Ishikawa (cell line): ENCODE measurements around the gene PMS1.

Experiments used
- CEBPB ChIP-seq: IDR thresholded peaks from 2 replicates; pipeline ENCODE4 v1.6.1; 2012
- CREB1 ChIP-seq: IDR thresholded peaks from 2 replicates; pipeline ENCODE4 v1.6.1; 2012; ENCODE audit warnings: low read depth
- EGR1 ChIP-seq: IDR thresholded peaks from 2 replicates; pipeline ENCODE4 v1.6.1; 2012
- EP300 ChIP-seq: IDR thresholded peaks from 2 replicates; pipeline ENCODE4 v1.6.1; 2012; ENCODE audit warnings: borderline replicate concordance
- FOXM1 ChIP-seq: IDR thresholded peaks from 2 replicates; pipeline ENCODE4 v1.6.1; 2012; ENCODE audit warnings: low read depth, borderline replicate concordance
- NFIC ChIP-seq: IDR thresholded peaks from 2 replicates; pipeline ENCODE4 v1.6.1; 2012
- RAD21 ChIP-seq: IDR thresholded peaks from 2 replicates; pipeline ENCODE4 v1.6.1; 2012; ENCODE audit warnings: low read depth
- TAF1 ChIP-seq: IDR thresholded peaks from 2 replicates; pipeline ENCODE4 v1.6.1; 2012; ENCODE audit warnings: low read depth, mild to moderate bottlenecking
- TEAD4 ChIP-seq: IDR thresholded peaks from 2 replicates; pipeline ENCODE4 v1.6.1; 2012
- YY1 ChIP-seq: IDR thresholded peaks from 2 replicates; pipeline ENCODE4 v1.6.1; 2012; ENCODE audit warnings: low read depth
- TF ChIP-seq, protein P1 (sequence below): IDR thresholded peaks from 2 replicates; pipeline ENCODE4 v1.6.1; 2012; ENCODE audit warnings: low read depth, mild to moderate bottlenecking
- TF ChIP-seq, protein P2 (sequence below): IDR thresholded peaks from 2 replicates; pipeline ENCODE4 v1.6.1; 2012

DNA sequence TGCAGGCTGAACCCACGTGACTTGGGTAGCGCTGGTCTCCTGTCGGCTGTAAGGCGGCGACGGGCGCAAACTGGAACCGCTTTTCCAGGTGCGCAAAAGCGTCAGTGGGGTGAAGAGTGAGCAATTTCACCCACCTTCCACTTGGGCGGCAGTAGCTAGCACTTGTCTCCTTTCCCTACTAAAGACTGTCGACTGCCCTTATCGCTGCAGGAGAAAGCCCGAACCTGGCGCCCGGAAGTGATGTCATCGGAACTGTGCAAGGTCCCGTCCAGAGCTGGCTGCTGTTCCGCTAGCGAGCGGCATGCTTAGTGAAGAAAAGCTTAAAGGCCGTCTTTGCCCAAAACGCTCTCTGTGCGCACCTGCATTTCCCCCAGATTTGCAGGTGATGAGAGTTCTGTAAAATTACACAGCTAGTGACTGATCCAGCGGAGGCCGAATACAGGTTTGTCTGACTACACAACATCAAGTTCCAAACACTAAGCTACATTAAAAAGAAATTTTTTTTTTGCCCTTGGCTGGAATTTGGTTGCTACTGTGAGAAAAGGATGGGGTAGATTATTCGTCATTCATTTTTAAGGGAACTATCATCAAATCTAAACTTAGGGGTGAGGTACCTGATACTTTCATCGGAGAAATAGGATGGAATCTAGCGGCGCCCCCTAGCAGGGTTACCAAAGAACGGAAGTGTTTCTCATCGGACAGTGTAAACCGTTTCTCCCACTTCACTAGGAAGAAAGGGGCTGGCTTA is 21.5 kb upstream of the PMS1 start, which contains the start of gene OSGEPL1:
- TF ChIP-seq TEAD4, result 0 out of 2 replicates have a peak, but pooled peaks have one; percentile 15
- no peak for TF ChIP-seq RAD21
- TF ChIP-seq CREB1, result peak; percentile 73
- no peak for TF ChIP-seq CEBPB
- no peak for TF ChIP-seq FOXM1
- no peak for TF ChIP-seq EGR1
- peak; percentile 80; the same call in 1 of the 2 replicates for TF ChIP-seq TAF1
- TF ChIP-seq EP300, result no peak
- TF ChIP-seq NFIC, result no peak
- TF ChIP-seq, protein P1, sequence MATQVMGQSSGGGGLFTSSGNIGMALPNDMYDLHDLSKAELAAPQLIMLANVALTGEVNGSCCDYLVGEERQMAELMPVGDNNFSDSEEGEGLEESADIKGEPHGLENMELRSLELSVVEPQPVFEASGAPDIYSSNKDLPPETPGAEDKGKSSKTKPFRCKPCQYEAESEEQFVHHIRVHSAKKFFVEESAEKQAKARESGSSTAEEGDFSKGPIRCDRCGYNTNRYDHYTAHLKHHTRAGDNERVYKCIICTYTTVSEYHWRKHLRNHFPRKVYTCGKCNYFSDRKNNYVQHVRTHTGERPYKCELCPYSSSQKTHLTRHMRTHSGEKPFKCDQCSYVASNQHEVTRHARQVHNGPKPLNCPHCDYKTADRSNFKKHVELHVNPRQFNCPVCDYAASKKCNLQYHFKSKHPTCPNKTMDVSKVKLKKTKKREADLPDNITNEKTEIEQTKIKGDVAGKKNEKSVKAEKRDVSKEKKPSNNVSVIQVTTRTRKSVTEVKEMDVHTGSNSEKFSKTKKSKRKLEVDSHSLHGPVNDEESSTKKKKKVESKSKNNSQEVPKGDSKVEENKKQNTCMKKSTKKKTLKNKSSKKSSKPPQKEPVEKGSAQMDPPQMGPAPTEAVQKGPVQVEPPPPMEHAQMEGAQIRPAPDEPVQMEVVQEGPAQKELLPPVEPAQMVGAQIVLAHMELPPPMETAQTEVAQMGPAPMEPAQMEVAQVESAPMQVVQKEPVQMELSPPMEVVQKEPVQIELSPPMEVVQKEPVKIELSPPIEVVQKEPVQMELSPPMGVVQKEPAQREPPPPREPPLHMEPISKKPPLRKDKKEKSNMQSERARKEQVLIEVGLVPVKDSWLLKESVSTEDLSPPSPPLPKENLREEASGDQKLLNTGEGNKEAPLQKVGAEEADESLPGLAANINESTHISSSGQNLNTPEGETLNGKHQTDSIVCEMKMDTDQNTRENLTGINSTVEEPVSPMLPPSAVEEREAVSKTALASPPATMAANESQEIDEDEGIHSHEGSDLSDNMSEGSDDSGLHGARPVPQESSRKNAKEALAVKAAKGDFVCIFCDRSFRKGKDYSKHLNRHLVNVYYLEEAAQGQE, result no peak
- TF ChIP-seq, protein P2, sequence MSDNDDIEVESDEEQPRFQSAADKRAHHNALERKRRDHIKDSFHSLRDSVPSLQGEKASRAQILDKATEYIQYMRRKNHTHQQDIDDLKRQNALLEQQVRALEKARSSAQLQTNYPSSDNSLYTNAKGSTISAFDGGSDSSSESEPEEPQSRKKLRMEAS, result peak; percentile 86
- no peak for TF ChIP-seq YY1
